Activated naive CD8-positive, alpha-beta T cell treated with anti-CD3 and anti-CD28 coated beads for 36 hours (primary cell): ENCODE data around the gene ELAVL1. TPM values are rescaled to one million over a fixed set of nuclear protein-coding genes. Genes with fewer than 3 reads are reported as not detected.
"Not testable (repeated sequence)": the region's sequence is repeated elsewhere in the genome, so short reads cannot be mapped to it uniquely, and the experiment has no call there.

ENCODE experiments used
- DNase-seq: peaks from one replicate; pipeline ENCODE4 v3.0.0; 2021
- H3K27ac Mint-ChIP-seq: one replicate; pipeline ENCODE4 v1.8.0; 2022; ENCODE audit warnings: mild to moderate bottlenecking, moderate library complexity, mixed read lengths
- H3K27me3 Mint-ChIP-seq: one replicate; pipeline ENCODE4 v1.8.0; 2022; ENCODE audit warnings: mild to moderate bottlenecking, mixed read lengths
- H3K36me3 Mint-ChIP-seq: one replicate; pipeline ENCODE4 v1.8.0; 2021; ENCODE audit warnings: mild to moderate bottlenecking, mixed read lengths
- H3K4me1 Mint-ChIP-seq: one replicate; pipeline ENCODE4 v1.8.0; 2021; ENCODE audit warnings: mixed read lengths
- H3K4me3 Mint-ChIP-seq: one replicate; pipeline ENCODE4 v1.8.0; 2022; ENCODE audit warnings: mild to moderate bottlenecking, moderate library complexity, mixed read lengths
- H3K9me3 Mint-ChIP-seq: one replicate; pipeline ENCODE4 v1.8.0; 2022; ENCODE audit warnings: mixed read lengths
- total RNA-seq, 2 experiments: library from RNA; stranded (reverse); gene quantifications; one replicate each; pipeline ENCODE4 v1.2.3, GENCODE V29; 2021

The ELAVL1 gene
- total RNA-seq = 100 to 1,000 TPM; 169 to 172 TPM

- H3K9me3 Mint-ChIP-seq = no peaks in the 10 kb centered on the region
- DNase-seq = peak; percentile 97
- H3K27ac Mint-ChIP-seq = peak within 1 kb of the TSS; percentile 87
- peaks cover 33% of the 10 kb centered on the region for H3K4me1 Mint-ChIP-seq
- peak within 1 kb of the TSS; percentile 97 for H3K4me3 Mint-ChIP-seq
- H3K27me3 Mint-ChIP-seq = no peaks in the 10 kb centered on the region
- peaks cover 18% of the 10 kb centered on the region for H3K36me3 Mint-ChIP-seq
Observed at GRCh38 chr19:8005534-8006256, at the start of gene ELAVL1. Gene ELAVL1 (minus strand): TSS chr19:8005641. CDS start chr19:7991815, 13,826 bp downstream.

DNA sequence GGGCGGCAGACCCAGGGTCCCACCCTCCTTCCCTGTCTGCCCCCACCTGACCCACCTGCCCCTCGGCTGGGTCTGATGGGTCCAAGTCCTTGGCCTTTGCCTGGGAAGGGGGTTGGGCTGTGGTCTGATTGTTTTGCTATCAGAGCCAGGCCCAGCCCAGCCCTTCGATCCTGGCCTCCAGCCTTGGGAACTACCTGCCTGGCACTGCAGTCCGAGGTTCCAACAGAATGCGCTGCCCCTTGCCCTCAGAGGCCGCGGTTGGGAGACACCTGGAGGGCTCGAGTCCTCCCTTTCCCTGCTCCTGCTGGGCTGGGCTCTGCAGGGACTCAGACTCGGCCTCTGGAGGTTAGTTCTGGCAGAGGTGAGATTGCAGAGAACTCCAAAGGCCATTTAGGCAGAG is 48.7 kb upstream of the ELAVL1 start:
- peaks cover 4% of the 10 kb centered on the region for H3K27me3 Mint-ChIP-seq
- no peak overlapping the region for H3K27ac Mint-ChIP-seq
- H3K4me1 Mint-ChIP-seq = peaks cover 12% of the 10 kb centered on the region
- H3K4me3 Mint-ChIP-seq = no peak overlapping the region
- H3K9me3 Mint-ChIP-seq = no peaks in the 10 kb centered on the region
- DNase-seq = no peak
- no peaks in the 10 kb centered on the region for H3K36me3 Mint-ChIP-seq

GRCh38 chr19:8052464-8052859 is 47.0 kb upstream of the ELAVL1 start, which contains the start of gene CCL25:
Gene CCL25 (plus strand): TSS chr19:8052760. CDS start chr19:8053050, 290 bp downstream.
- no peak for DNase-seq
- H3K36me3 Mint-ChIP-seq = no peaks in the 10 kb centered on the region
- peaks cover 12% of the 10 kb centered on the region for H3K4me1 Mint-ChIP-seq
- H3K27me3 Mint-ChIP-seq = peaks cover 5% of the 10 kb centered on the region
- H3K9me3 Mint-ChIP-seq = no peaks in the 10 kb centered on the region
- peak within 1 kb of the TSS; percentile 25 for H3K4me3 Mint-ChIP-seq
- H3K27ac Mint-ChIP-seq = peak within 1 kb of the TSS; percentile 80

DNA sequence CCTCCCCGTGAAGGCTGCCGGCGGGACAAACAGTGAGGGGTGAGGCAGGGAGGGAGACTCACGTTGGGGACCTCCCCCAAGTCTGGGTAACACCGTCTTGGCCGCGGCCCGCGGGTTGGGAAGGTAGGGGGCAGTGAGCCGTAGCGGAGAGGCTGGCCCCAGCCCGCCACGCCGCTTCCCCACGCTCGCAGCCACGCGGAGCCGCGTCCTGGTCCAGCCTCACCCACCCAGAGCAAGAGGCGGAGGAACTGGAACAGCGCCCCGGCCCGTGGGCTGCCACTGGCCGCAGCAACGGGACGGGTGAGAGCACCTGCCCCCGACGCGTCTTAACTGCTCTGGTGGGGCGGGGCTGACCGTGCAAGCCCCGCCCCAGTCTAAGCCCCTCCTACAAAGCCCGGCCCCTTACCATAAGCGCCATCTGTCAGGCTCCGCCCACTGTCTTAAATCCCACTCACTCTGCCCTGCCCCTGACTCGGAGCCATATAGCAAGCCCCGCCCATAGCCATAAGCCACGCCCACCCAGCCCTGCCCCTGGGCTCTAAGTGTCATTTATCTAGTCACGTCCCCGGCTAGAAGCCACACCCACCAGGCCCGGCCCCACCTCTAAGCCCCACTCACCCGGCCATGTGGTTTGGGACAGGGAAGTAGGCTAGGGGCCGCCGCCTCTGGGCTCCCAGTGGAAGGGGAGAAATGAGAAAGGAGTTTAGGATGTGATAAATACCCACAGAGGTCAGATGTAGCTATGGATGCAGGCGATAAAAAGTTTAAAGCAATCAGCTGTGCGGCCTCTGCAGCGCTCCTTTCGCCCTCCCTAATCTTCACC is 45.0 kb upstream of the ELAVL1 start:
- H3K4me3 Mint-ChIP-seq = peak overlapping the region; percentile 66
- no peaks in the 10 kb centered on the region for H3K36me3 Mint-ChIP-seq
- peaks cover 15% of the 10 kb centered on the region for H3K4me1 Mint-ChIP-seq
- DNase-seq = peak; percentile 89
- H3K27ac Mint-ChIP-seq = no peak overlapping the region
- no peaks in the 10 kb centered on the region for H3K9me3 Mint-ChIP-seq
- peaks cover 6% of the 10 kb centered on the region for H3K27me3 Mint-ChIP-seq

GRCh38 chr19:8046569-8047165 is 41.2 kb upstream of the ELAVL1 start:
- no peak for DNase-seq
- H3K4me1 Mint-ChIP-seq = peaks cover 5% of the 10 kb centered on the region
- peaks cover 6% of the 10 kb centered on the region for H3K27me3 Mint-ChIP-seq
- no peak overlapping the region for H3K27ac Mint-ChIP-seq
- H3K4me3 Mint-ChIP-seq = no peak overlapping the region
- H3K9me3 Mint-ChIP-seq = no peaks in the 10 kb centered on the region
- no peaks in the 10 kb centered on the region for H3K36me3 Mint-ChIP-seq

- Mint-ChIP-seq H3K27ac (no peak overlapping the region), H3K9me3 (no peaks in the 10 kb centered on the region), H3K4me1 (peaks cover 4% of the 10 kb centered on the region), H3K4me3 (no peak overlapping the region), H3K27me3 (peaks cover 6% of the 10 kb centered on the region), H3K36me3 (no peaks in the 10 kb centered on the region)
- no peak for DNase-seq
Observed at GRCh38 chr19:8045872-8046568, 40.6 kb upstream of the ELAVL1 start.

- Mint-ChIP-seq H3K36me3 (no peaks in the 10 kb centered on the region), H3K27ac (no peak overlapping the region), H3K4me3 (no peak overlapping the region), H3K4me1 (peaks cover 2% of the 10 kb centered on the region), H3K9me3 (no peaks in the 10 kb centered on the region), H3K27me3 (peaks cover 3% of the 10 kb centered on the region)
- no peak for DNase-seq
Observed at GRCh38 chr19:8044018-8044417, 38.6 kb upstream of the ELAVL1 start.

DNA sequence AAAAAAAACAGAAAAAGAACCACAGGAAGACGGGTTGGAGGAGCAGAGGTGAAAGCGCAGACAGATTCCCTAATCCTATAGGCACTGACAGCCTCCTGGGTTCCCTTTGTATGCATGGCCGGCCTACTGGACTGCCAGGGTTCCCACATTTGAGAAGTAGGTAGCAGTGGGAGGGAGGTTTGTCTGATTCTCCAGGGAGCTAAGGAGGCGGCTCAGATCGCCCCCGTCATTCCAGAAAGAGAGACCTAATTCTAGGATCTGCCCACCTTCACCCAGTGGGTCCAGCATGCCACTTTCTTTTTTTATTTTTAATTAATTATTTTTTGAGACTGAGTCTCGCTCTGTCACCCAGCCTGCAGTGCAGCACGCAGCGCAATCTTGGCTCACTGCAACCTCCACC is 37.5 kb upstream of the ELAVL1 start:
- DNase-seq = no peak
- H3K27me3 Mint-ChIP-seq = peaks cover 3% of the 10 kb centered on the region
- no peak overlapping the region for H3K4me3 Mint-ChIP-seq
- no peak overlapping the region for H3K27ac Mint-ChIP-seq
- peaks cover 2% of the 10 kb centered on the region for H3K4me1 Mint-ChIP-seq
- H3K9me3 Mint-ChIP-seq = no peaks in the 10 kb centered on the region
- no peaks in the 10 kb centered on the region for H3K36me3 Mint-ChIP-seq

GRCh38 chr19:8041531-8041931 is 36.1 kb upstream of the ELAVL1 start:
- Mint-ChIP-seq H3K4me3 (no peak overlapping the region), H3K4me1 (no peaks in the 10 kb centered on the region), H3K9me3 (no peaks in the 10 kb centered on the region), H3K27ac (no peak overlapping the region), H3K27me3 (peaks cover under 1% of the 10 kb centered on the region), H3K36me3 (no peaks in the 10 kb centered on the region)
- DNase-seq = no peak

- DNase-seq = no peak
- Mint-ChIP-seq H3K4me1 (no peaks in the 10 kb centered on the region), H3K27ac (no peak overlapping the region), H3K36me3 (no peaks in the 10 kb centered on the region), H3K9me3 (no peaks in the 10 kb centered on the region), H3K4me3 (no peak overlapping the region), H3K27me3 (peaks cover 8% of the 10 kb centered on the region)
Observed at GRCh38 chr19:8039231-8039630, 33.8 kb upstream of the ELAVL1 start.

GRCh38 chr19:8038815-8039214 is 33.4 kb upstream of the ELAVL1 start:
- H3K36me3 Mint-ChIP-seq = no peaks in the 10 kb centered on the region
- H3K27me3 Mint-ChIP-seq = peaks cover 12% of the 10 kb centered on the region
- no peaks in the 10 kb centered on the region for H3K4me1 Mint-ChIP-seq
- H3K9me3 Mint-ChIP-seq = no peaks in the 10 kb centered on the region
- DNase-seq = no peak
- H3K4me3 Mint-ChIP-seq = no peak overlapping the region
- no peak overlapping the region for H3K27ac Mint-ChIP-seq

DNA sequence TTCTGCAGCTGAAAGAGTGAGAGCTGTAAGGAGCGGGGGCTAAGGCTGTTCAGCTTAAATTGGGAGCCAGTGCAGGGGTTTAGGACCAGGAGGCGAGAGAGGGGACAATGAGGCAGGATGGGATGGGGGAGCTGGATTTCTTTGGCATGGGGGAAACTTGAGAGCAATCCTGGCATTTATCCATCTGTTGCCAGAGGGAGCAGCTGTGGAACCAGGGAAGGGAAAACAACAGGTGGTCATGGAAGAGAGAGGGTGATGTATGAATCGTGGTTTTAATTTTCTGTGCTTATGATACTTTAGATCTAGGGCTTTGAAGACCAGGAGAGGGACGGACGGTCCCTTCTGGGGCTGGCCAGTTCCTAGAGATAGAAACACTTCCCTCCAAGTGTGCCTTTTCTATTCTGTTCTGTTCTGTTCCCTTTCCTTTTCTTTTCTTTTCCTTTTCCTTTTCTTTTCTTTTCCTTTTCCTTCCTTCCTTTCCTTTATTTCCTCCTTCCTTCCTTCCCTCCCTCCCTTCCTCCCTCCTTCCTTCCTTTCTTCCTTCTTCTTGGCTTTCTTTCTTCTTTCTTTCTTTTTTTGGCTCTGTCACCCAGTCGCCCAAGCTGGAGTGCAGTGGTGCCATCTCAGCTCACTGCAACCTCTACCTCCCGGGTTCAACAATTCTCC is 31.1 kb upstream of the ELAVL1 start:
- Mint-ChIP-seq H3K27me3 (peaks cover 17% of the 10 kb centered on the region), H3K4me3 (no peak overlapping the region), H3K9me3 (no peaks in the 10 kb centered on the region), H3K36me3 (no peaks in the 10 kb centered on the region), H3K27ac (no peak overlapping the region), H3K4me1 (no peaks in the 10 kb centered on the region)
- DNase-seq = no peak

- Mint-ChIP-seq H3K4me1 (no peaks in the 10 kb centered on the region), H3K27me3 (peaks cover 17% of the 10 kb centered on the region), H3K9me3 (no peaks in the 10 kb centered on the region), H3K27ac (no peak overlapping the region), H3K4me3 (no peak overlapping the region), H3K36me3 (no peaks in the 10 kb centered on the region)
- no peak for DNase-seq
Observed at GRCh38 chr19:8034178-8034525, 28.7 kb upstream of the ELAVL1 start.

DNA sequence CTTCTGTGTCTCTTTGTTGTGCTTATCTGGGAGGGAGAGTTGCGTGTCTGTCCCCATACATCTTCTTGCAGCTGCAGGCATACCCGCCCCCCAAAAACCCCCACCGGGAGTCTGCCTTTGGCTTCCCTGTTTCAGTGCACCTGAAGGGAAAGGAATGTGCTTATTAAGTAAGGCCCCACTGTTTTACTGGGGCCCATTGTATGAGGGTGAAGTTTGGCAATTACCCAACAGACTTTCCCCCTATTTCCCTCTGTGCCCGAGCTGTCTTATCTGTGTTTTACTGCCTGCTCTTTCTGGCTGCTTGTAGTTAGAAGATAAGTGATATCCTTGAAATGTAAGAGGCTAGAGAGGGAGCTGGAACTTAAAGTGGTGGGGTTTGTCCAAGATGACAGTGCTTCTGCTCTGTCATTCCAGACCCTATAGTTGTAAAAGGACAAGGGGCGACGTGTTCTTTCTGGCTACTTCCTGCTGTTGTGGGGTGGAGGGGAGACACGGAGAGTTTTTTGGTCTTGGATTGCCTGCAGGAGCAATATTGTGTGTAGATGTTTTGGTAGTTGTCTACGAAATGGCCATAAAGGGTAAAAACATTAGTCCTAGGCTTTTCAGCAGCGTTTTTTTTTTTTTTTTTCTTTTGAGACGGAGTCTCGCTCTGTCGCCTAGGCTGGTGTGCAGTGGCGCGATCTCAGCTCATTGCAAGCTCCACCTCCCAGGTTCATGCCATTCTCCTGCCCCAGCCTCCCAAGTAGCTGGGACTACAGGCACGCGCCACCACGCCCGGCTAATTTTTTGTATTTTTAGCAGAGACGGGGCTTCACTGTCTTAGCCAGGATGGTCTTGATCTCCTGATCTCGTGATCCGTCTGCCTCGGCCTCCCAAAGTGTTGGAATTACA is 28.1 kb upstream of the ELAVL1 start:
- H3K9me3 Mint-ChIP-seq, DNase-seq, H3K4me1 Mint-ChIP-seq, H3K27ac Mint-ChIP-seq, H3K36me3 Mint-ChIP-seq, H3K4me3 Mint-ChIP-seq: not testable (repeated sequence)
- peaks cover 17% of the 10 kb centered on the region for H3K27me3 Mint-ChIP-seq
